HG03432 (cell line): ENCODE measurements around the gene RFX8.
"Not testable (repeated sequence)": the region's sequence is repeated elsewhere in the genome, so short reads cannot be mapped to it uniquely, and the experiment has no call there.

Experiments
- ATAC-seq: cut with Tn5 transposase; IDR thresholded peaks from one replicate; pipeline ENCODE4 v1.9.1; 2021; ENCODE audit warnings: mild to moderate bottlenecking, moderate library complexity; ENCODE audit not compliant: unreplicated experiment

RFX8 gene

GRCh38 chr2:101486994-101487393 lies 12.1 kb upstream of the RFX8 start:
- no peak for ATAC-seq

DNA sequence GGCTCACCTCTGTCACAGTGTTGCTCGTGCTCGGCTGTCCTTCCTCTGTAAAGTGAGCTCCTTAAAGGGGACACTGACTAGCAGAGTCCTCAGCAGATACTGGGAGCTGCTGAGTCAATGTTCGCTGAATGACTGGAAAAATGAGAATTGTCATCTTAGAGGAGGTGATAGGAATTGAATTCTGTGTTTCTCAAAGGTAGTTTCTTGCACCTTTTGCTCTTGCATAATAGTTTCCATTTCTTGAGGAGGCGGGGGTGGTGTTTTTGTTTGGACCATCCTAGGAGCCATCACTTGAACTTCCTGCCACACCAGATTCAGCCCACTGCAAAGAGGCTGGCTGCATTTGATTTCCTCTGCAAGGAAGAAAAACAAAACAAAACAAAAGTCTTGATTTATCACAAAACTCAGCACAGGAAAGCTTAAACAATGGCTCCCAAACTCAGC lies 11.4 kb upstream of the RFX8 start:
- no peak for ATAC-seq

- no peak for ATAC-seq
Observed at GRCh38 chr2:101485856-101486255, 10.9 kb upstream of the RFX8 start.

DNA sequence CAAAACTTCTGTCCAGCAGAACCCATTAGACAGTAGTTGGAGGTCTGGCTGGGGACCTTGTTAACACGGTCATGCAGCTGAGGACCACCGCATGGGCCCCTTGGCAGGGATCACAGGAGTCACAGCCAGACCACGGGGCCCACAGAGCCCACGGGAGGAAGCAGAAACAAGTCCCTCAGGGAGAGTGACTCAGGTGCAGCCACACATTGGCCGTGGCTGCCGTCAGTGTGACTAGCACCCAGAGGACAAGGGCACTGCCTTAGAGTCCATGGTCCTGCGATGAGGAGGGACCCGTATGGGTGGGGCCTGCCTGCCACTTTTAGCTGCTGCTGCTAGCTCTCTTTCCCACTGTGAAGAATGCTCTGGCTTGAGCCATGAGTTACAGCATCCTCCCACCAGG lies 5.9 kb upstream of the RFX8 start:
- no peak for ATAC-seq

DNA sequence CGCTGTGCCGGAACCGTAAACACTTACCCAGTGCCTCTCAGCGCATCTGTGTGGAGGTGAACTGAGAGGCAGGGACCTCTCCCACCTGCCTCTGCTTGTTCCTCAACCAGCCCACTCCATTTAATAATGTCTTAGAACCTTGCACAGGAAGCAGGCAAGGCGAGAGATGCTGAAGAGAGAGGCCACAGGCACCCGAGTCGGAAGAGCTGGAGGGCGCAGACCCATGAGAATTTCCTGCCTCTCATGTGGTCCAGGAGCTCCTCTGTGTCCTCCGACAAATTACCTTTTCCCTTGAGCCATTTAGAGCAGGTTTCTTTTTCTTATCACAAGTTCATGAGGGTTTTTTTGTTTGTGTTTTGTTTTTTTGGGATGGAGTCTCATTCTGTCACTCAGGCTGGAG lies 4.9 kb upstream of the RFX8 start:
- no peak for ATAC-seq

- ATAC-seq: no peak
Observed at GRCh38 chr2:101479328-101479727, 4.4 kb upstream of the RFX8 start.

GRCh38 chr2:101478181-101479001 lies 3.5 kb upstream of the RFX8 start:
- no peak for ATAC-seq

- ATAC-seq: no peak
Observed at GRCh38 chr2:101477556-101477955, 2.6 kb upstream of the RFX8 start.

- no peak for ATAC-seq
Observed at GRCh38 chr2:101476605-101477208, 1.8 kb upstream of the RFX8 start.

DNA sequence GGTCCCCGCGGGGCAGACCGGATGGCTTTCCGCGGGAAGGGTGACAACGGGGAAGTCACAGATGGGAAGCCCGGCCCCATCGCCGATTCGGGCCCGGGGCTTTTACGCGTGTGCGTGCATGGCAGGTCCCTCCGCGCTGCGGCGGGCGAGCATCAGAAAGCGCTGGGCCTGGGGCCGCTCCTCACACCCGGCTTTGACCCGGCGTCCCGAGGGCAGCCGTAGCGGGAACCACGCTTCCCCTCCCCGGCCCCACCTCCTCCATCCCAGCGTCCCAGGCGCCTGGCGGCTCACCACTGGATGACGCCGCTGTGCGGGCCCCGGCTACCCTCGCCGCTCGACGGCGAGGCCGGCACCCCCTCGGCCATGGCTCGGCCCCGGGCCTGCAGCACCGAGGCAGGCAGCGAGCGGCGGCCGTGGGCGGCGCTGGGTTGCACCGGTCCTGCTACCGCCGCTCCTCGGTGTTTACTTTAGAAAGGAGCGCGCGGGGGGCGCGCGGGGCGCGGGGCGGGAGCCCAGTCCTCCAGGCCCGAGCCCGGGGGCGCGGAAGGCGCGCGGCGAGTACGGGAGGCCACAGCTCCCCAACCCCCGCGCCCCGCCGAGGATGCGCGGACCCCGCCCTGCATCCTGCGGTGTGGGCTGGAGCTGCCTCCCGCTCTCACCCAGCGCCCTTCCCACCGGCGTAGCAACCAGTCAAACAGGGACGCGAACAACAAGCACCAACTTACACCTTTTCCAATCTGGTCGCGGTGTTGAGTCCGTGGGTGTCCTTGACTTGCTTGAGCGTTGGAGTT lies 806 bp downstream of the RFX8 start:
- ATAC-seq: no peak

GRCh38 chr2:101473591-101473910 lies 1.4 kb downstream of the RFX8 start:
- ATAC-seq: no peak

DNA sequence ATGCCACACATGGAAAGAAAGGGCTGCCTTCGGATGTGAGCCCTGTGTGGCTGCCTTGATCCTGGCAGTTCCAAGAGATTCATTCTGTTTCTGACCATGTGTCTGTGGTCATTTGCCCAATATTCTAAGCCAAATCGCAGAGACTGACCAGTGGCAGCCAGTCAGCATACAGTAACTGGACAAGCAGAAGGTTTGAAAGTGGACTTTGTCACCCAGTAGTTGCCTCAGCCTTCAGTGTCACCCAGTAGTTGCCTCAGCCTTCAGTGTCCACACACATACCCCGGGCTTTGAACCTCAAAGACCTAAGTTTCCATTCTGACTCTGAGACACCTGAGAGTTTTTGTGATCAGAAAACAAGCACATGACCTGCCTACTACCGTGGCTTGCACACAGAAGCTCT lies 5.0 kb downstream of the RFX8 start:
- ATAC-seq: no peak

GRCh38 chr2:101467306-101467705 lies 7.6 kb downstream of the RFX8 start:
- no peak for ATAC-seq

- no peak for ATAC-seq
Observed at GRCh38 chr2:101466426-101466825, 8.5 kb downstream of the RFX8 start.

DNA sequence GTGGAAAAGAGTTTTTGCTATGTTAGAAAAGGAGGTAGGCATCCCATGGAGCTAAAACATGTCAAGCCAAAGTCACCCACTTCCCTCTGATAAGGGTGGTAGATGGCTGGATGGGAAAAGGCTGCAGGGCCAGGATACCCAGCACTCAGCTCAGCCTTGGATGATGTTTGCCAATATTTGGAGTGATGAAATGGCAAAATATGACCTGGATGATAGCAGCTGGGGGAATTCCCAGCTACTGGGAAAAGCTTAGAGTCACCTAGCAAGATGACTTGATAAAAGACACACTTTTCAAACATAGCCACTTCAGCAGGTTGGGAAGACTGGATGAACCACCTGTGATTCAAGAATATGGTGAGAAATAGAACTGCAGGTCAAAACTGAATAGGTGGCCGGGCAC lies 10.1 kb downstream of the RFX8 start:
- ATAC-seq: no peak

- no peak for ATAC-seq
Observed at GRCh38 chr2:101463911-101464641, 10.8 kb downstream of the RFX8 start.

DNA sequence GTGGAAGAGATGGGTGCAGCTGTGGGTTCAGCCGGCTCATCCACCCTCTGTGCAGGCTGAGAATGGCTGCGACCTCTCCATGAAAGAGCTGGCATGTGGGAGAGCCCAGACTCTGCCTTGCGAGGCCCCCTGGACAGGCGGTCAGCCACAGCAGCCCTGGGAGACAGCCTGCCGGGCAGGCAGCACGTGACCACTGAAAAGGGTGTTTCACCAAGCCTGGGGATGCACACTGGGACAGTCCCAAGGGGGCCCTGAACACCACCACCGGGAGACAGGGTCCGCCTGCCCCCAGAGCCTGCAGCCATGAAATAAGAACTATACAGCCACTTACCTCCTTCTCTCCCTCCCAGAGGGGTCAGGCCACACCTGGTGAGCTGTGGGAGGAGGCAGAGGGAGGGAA lies 11.5 kb downstream of the RFX8 start:
- no peak for ATAC-seq

DNA sequence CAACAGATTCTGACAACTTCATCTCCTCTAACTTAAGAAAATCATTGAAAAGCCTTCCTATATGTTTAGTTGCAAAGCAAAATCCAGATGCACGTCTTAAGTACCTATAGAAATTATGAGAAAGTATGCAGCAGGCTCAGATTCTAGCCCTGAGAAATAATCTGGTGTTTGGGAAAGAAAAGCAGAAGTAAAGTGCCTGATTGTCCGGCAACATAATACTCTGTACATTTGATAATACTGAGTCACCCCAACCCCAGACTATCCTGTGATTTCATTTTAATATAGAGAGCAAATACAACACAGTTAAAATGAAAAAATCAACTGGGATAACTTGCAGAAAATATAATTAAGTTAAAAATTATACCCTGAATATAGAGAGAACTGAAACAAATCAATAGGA lies 13.5 kb downstream of the RFX8 start:
- ATAC-seq: no peak

DNA sequence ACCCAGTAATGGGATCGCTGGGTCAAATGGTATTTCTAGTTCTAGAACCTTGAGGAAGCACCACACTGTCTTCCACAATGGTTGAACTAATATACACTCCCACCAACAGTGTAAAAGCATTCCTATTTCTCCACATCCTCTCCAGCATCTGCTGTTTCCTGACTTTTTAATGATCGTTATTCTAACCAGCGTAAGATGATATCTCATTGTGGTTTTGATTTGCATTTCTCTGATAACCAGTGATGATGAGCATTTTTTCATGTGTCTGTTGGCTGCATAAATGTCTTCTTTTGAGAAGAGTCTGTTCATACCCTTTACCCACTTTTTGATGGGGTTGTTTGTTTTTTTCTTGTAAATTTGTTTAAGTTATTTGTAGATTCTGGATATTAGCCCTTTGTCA lies 20.5 kb downstream of the RFX8 start:
- not testable (repeated sequence) for ATAC-seq

DNA sequence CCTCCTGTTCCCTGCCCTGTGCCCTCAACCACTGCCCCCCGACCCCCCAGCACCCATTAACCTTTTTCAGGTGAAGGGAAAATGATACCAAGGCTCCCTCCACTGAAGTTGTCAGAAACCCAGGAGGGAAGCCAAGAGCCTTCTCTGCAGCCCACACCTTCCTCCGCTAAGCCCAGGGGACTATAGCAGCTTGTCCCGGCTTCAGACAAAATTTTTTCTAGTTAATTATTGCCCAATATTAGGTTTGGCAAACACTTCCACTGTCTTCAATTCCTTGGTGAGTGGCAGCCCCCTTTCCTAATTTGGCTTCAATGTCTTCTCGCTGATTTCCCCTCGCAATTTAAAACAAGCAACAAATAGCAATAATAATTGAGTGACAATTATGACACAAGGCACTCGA lies 23.9 kb downstream of the RFX8 start:
- no peak for ATAC-seq

GRCh38 chr2:101446869-101447268 lies 28.0 kb downstream of the RFX8 start:
- no peak for ATAC-seq
